ENCODE results near the gene FOSL2. TPM values are rescaled to one million over a fixed set of nuclear protein-coding genes. Genes with fewer than 3 reads are reported as not detected.

The FOSL2 gene
- total and polyA plus RNA-seq, 3 donors from 2014 or later = 14.1 to 39.7 (median 24.3) TPM

GRCh38 chr2:28375742-28376631 lies 16.7 kb upstream of the FOSL2 start:
- H3K9me3 ChIP-seq = no peaks in the 10 kb centered on the region
- H3K27me3 ChIP-seq = no peaks in the 10 kb centered on the region
- DNase-seq = no peak
- no peak overlapping the region for H3K4me3 ChIP-seq
- H3K36me3 ChIP-seq (ENCODE audit: low read depth, missing control alignments) = no peaks in the 10 kb centered on the region
- H3K4me1 ChIP-seq = no peaks in the 10 kb centered on the region
- TF ChIP-seq CTCF (IDR thresholded peaks at IDR 0.05) = no peak
- TF ChIP-seq POLR2A (IDR thresholded peaks at IDR 0.05) = no peak
- intact Hi-C loops (cut with DNase I; ENCODE audit: low total_unique reads) = no loop called here
- H3K27ac ChIP-seq = no peak overlapping the region
- WGBS, 2 donors = 84% methylated on average over 8 of the region's 8 CpGs

- Histone ChIP-seq H3K4me3 (no peak overlapping the region), H3K4me1 (no peaks in the 10 kb centered on the region), H3K27me3 (no peaks in the 10 kb centered on the region), H3K9me3 (no peaks in the 10 kb centered on the region), H3K36me3 (ENCODE audit: low read depth, missing control alignments) (no peaks in the 10 kb centered on the region), H3K27ac (no peak overlapping the region)
- intact Hi-C loops (cut with DNase I; ENCODE audit: low total_unique reads) = no loop called here
- TF ChIP-seq POLR2A (IDR thresholded peaks at IDR 0.05) = no peak
- TF ChIP-seq CTCF (IDR thresholded peaks at IDR 0.05) = no peak
- WGBS, 2 donors = 93 to 96% methylated on average over 16 of the region's 19 CpGs
- DNase-seq = no peak
Measured at GRCh38 chr2:28377195-28377816, 15.4 kb upstream of the FOSL2 start.

- DNase-seq = no peak
- no peaks in the 10 kb centered on the region for H3K27me3 ChIP-seq
- no peaks in the 10 kb centered on the region for H3K9me3 ChIP-seq
- TF ChIP-seq CTCF (IDR thresholded peaks at IDR 0.05) (no peak), POLR2A (IDR thresholded peaks at IDR 0.05) (no peak)
- WGBS, 2 donors = 86 to 92% methylated on average over 9 of the region's 9 CpGs
- intact Hi-C loops (cut with DNase I; ENCODE audit: low total_unique reads) = no loop called here
- no peaks in the 10 kb centered on the region for H3K36me3 ChIP-seq (ENCODE audit: low read depth, missing control alignments)
- no peak overlapping the region for H3K4me3 ChIP-seq
- H3K4me1 ChIP-seq = no peaks in the 10 kb centered on the region
- no peak overlapping the region for H3K27ac ChIP-seq
Measured at GRCh38 chr2:28377984-28378678, 14.5 kb upstream of the FOSL2 start.

- no peak overlapping the region for H3K27ac ChIP-seq
- H3K36me3 ChIP-seq (ENCODE audit: low read depth, missing control alignments) = no peaks in the 10 kb centered on the region
- no peak overlapping the region for H3K4me3 ChIP-seq
- H3K27me3 ChIP-seq = no peaks in the 10 kb centered on the region
- WGBS, 2 donors = 73 to 85% methylated on average over 16 of the region's 16 CpGs
- H3K4me1 ChIP-seq = no peaks in the 10 kb centered on the region
- no peak for TF ChIP-seq POLR2A (IDR thresholded peaks at IDR 0.05)
- no peak for DNase-seq
- intact Hi-C loops (cut with DNase I; ENCODE audit: low total_unique reads) = no loop called here
- H3K9me3 ChIP-seq = no peaks in the 10 kb centered on the region
Measured at GRCh38 chr2:28378679-28379584, 13.7 kb upstream of the FOSL2 start.
